DLD1 (cell line): ENCODE measurements around the gene IMMP2L.
"Not testable (repeated sequence)": the region's sequence is repeated elsewhere in the genome, so short reads cannot be mapped to it uniquely, and the experiment has no call there.

Experiments
- in situ Hi-C: cut with HindIII; loops from 2 replicates; pipeline ENCODE4 v1.10.0; 2017; ENCODE audit warnings: low sequenced_read_pairs

The IMMP2L gene

GRCh38 chr7:111561904-111562732 is at the start of gene IMMP2L:
Gene IMMP2L, minus strand, starts transcription at chr7:111562492.
- in situ Hi-C loops = no loop called here

- in situ Hi-C loops = not testable (repeated sequence)
Measured at GRCh38 chr7:111609483-111610254, 47.4 kb upstream of the IMMP2L start.

- in situ Hi-C loops = no loop called here
Measured at GRCh38 chr7:111607621-111608020, 45.3 kb upstream of the IMMP2L start.

- in situ Hi-C loops = no loop called here
Measured at GRCh38 chr7:111605246-111605645, 43.0 kb upstream of the IMMP2L start.

- in situ Hi-C loops = no loop called here
Measured at GRCh38 chr7:111600091-111600490, 37.8 kb upstream of the IMMP2L start.

GRCh38 chr7:111595780-111596179 is 33.5 kb upstream of the IMMP2L start:
- in situ Hi-C loops = no loop called here

GRCh38 chr7:111594602-111595001 is 32.3 kb upstream of the IMMP2L start:
- in situ Hi-C loops = no loop called here

- in situ Hi-C loops = no loop called here
Measured at GRCh38 chr7:111593343-111593742, 31.1 kb upstream of the IMMP2L start.

GRCh38 chr7:111588065-111588433 is 25.8 kb upstream of the IMMP2L start:
- in situ Hi-C loops = no loop called here

GRCh38 chr7:111587410-111588064 is 25.2 kb upstream of the IMMP2L start:
- in situ Hi-C loops = no loop called here

- in situ Hi-C loops = no loop called here
Measured at GRCh38 chr7:111586711-111587409, 24.6 kb upstream of the IMMP2L start.

GRCh38 chr7:111581784-111582488 is 19.6 kb upstream of the IMMP2L start:
- in situ Hi-C loops = not testable (repeated sequence)

- in situ Hi-C loops = not testable (repeated sequence)
Measured at GRCh38 chr7:111581207-111581606, 18.9 kb upstream of the IMMP2L start.

- in situ Hi-C loops = no loop called here
Measured at GRCh38 chr7:111578754-111579153, 16.5 kb upstream of the IMMP2L start.

GRCh38 chr7:111571720-111572119 is 9.4 kb upstream of the IMMP2L start:
- in situ Hi-C loops = no loop called here

GRCh38 chr7:111568870-111569462 is 6.7 kb upstream of the IMMP2L start:
- in situ Hi-C loops = no loop called here

GRCh38 chr7:111568419-111568818 is 6.1 kb upstream of the IMMP2L start:
- in situ Hi-C loops = no loop called here

- in situ Hi-C loops = no loop called here
Measured at GRCh38 chr7:111564078-111564477, 1.8 kb upstream of the IMMP2L start.

GRCh38 chr7:111561654-111561903 is 713 bp downstream of the IMMP2L start:
- in situ Hi-C loops = no loop called here
